ENCODE results near the gene WWTR1. TPM values are rescaled to one million over a fixed set of nuclear protein-coding genes. Genes with fewer than 3 reads are reported as not detected.

The WWTR1 gene
- total RNA-seq, 4 donors from 2014 or later, result 11.3 to 30.7 (median 17.6) TPM

DNA sequence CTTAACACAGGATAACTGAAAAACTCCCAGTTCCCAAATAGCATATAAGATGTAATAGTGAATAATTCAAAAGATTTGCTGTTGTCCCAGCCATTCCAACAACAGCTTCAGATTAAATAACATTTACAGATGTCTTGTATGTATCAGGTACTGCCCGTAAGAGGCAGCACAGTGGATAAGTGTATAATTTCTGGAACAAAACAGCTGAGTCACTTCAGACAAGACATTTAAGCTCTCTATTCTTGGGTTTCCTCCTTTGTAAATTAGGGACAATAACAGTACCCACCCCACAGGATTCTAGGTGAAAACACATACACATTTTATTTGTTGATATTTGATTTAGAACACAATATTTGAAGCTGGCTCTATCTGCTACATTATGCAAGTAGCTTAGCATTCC, 2.6 kb upstream of the WWTR1 start:
- Histone ChIP-seq H3K4me3 (no peak overlapping the region), H3K27ac (peak overlapping the region in 3 of 4 donors; percentile 93 to 96 (median 95)), H3K9me3 (no peaks in the 10 kb centered on the region), H3K36me3 (no peaks in the 10 kb centered on the region), H3K27me3 (no peaks in the 10 kb centered on the region), H3K4me1 (peaks cover 18 to 21% of the 10 kb centered on the region in 2 donors)
- TF ChIP-seq, protein P1, sequence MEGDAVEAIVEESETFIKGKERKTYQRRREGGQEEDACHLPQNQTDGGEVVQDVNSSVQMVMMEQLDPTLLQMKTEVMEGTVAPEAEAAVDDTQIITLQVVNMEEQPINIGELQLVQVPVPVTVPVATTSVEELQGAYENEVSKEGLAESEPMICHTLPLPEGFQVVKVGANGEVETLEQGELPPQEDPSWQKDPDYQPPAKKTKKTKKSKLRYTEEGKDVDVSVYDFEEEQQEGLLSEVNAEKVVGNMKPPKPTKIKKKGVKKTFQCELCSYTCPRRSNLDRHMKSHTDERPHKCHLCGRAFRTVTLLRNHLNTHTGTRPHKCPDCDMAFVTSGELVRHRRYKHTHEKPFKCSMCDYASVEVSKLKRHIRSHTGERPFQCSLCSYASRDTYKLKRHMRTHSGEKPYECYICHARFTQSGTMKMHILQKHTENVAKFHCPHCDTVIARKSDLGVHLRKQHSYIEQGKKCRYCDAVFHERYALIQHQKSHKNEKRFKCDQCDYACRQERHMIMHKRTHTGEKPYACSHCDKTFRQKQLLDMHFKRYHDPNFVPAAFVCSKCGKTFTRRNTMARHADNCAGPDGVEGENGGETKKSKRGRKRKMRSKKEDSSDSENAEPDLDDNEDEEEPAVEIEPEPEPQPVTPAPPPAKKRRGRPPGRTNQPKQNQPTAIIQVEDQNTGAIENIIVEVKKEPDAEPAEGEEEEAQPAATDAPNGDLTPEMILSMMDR (IDR thresholded peaks at IDR 0.05 in 4 of 5, conservative IDR thresholded peaks at IDR 0.05 in 1 of 5), result no peak
- no peak for TF ChIP-seq POLR2A (IDR thresholded peaks at IDR 0.05)
- in situ Hi-C loops (cut with MboI; ENCODE audit: low sequenced_read_pairs in 4 of 4), result no loop called here
- DNase-seq (no peak), ATAC-seq (no peak)
- intact Hi-C loops (cut with DNase I; ENCODE audit: low total_unique reads), result no loop called here

- TF ChIP-seq, protein P1 (IDR thresholded peaks at IDR 0.05 in 4 of 5, conservative IDR thresholded peaks at IDR 0.05 in 1 of 5), result no peak
- no peak for TF ChIP-seq POLR2A (IDR thresholded peaks at IDR 0.05)
- H3K27ac ChIP-seq, result peak overlapping the region; percentile 93 to 96 (median 96)
- intact Hi-C loops (cut with DNase I; ENCODE audit: low total_unique reads), result loop anchor here (1.0 to 5.0 kb wide), 7 partner anchors 42 to 748 kb away; partner anchors contain the start of genes COMMD2, RNF13 and TSC22D2
- no peaks in the 10 kb centered on the region for H3K36me3 ChIP-seq
- ATAC-seq (peak; percentile 9 to 26), DNase-seq (peak in 1 of 2 donors; percentile 9)
- in situ Hi-C loops (cut with MboI; ENCODE audit: low sequenced_read_pairs in 4 of 4), result loop anchor here in 1 of 4 donors (10.0 kb wide), 1 partner anchor 64 kb away; no protein-coding TSS in a partner anchor
- H3K4me3 ChIP-seq, result peak overlapping the region; percentile 75 to 93 (median 86)
- H3K9me3 ChIP-seq, result no peaks in the 10 kb centered on the region
- H3K27me3 ChIP-seq, result no peaks in the 10 kb centered on the region
- H3K4me1 ChIP-seq, result peaks cover 28 to 33% of the 10 kb centered on the region in 2 donors
Observed at GRCh38 chr3:149658744-149659497, 1.1 kb upstream of the WWTR1 start.

DNA sequence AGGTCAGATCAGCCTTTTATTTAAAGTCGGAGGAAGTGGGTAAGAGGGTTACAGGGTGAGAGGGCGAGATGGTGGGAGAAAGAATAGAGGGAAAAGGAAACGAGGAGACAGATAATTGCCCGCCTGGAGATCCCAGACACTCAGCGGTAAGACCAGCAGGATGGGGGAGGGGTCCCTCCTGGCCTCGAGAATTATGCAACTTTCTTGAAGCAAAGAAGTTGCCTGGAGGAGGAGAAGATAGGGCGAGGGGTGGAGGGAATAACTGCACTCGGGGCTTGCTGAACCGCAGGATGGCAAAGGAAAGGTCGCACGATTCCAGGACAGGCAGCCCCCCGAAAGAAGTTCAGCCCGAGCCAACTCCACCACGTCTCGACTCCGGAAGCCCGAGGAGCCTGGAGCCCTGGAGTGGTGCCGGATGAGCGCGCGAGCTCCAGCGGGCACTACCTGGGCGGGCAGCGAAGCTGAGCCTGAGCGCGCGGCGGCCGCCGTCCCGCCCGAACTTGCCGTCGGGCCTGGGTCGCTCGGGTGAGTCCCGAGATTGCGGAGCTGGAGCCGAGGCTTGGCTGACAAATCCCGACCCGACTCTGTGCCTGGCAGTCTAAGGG, 402 bp downstream of the WWTR1 start:
- peak overlapping the region; percentile 93 to 96 (median 96) for H3K27ac ChIP-seq
- ATAC-seq, result peak; percentile 53 to 58

DNA sequence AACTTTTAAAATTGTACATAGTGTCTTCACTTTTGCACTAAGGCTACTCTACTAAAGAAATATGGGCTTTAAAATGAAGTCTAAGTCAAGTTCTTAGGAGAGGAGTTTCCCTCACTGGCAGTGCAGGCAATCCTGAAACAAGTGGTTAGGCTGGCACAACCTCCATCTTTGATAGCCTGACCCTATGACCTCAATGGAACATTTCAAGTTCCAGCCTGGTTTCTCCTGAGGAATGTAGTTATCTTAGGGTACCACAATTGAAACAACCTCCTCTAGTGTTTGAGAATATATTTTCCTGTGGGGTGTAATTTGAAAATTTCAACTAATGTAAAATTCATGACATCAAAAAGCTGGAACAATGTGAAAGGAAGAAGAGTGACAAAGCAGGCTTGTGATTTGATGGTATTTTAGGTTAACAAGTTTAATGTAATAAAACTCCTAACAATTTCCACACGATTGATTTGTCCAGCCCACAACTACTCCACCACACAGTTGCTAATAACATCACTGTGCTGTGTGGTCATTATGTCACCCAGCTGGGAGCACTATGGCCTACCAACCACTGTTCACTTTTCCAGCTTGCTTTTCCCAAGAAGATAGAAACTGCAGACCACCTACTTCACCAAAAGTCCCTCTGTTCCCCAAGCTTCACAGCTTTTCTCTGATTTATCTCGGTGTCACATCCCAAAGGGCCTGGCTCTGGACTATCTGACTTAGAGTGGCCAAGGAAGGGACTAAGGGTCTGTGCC, 1.8 kb downstream of the WWTR1 start:
- in situ Hi-C loops (cut with MboI; ENCODE audit: low sequenced_read_pairs in 4 of 4), result loop anchor here in 1 of 4 donors (10.0 kb wide), 1 partner anchor 61 kb away; no protein-coding TSS in a partner anchor
- DNase-seq (no peak), ATAC-seq (no peak)
- H3K27me3 ChIP-seq, result no peaks in the 10 kb centered on the region
- H3K4me3 ChIP-seq, result peak overlapping the region; percentile 75 to 93 (median 86)
- TF ChIP-seq POLR2A (IDR thresholded peaks at IDR 0.05), result no peak
- TF ChIP-seq, protein P1 (IDR thresholded peaks at IDR 0.05 in 4 of 5, conservative IDR thresholded peaks at IDR 0.05 in 1 of 5), result no peak
- peaks cover 36 to 38% of the 10 kb centered on the region in 2 donors for H3K4me1 ChIP-seq
- no peaks in the 10 kb centered on the region for H3K36me3 ChIP-seq
- peak overlapping the region; percentile 93 to 96 (median 96) for H3K27ac ChIP-seq
- intact Hi-C loops (cut with DNase I; ENCODE audit: low total_unique reads), result loop anchor here (5.0 kb wide), 6 partner anchors 39 to 751 kb away; partner anchors contain the start of genes COMMD2, RNF13 and TSC22D2
- no peaks in the 10 kb centered on the region for H3K9me3 ChIP-seq

More for the DNA sequence above, 402 bp downstream of the WWTR1 start:
- intact Hi-C loops (cut with DNase I; ENCODE audit: low total_unique reads) (loop anchor here (1.0 to 5.0 kb wide), 7 partner anchors 40 to 750 kb away; partner anchors contain the start of genes COMMD2, RNF13 and TSC22D2), in situ Hi-C loops (cut with MboI; ENCODE audit: low sequenced_read_pairs in 4 of 4) (loop anchor here in 1 of 4 donors (10.0 kb wide), 1 partner anchor 63 kb away; no protein-coding TSS in a partner anchor)
- DNase-seq, result peak; percentile 37 to 63
- Histone ChIP-seq H3K4me3 (peak overlapping the region; percentile 75 to 93 (median 86)), H3K36me3 (no peaks in the 10 kb centered on the region), H3K27me3 (no peaks in the 10 kb centered on the region), H3K9me3 (no peaks in the 10 kb centered on the region), H3K4me1 (peaks cover 36 to 38% of the 10 kb centered on the region in 2 donors)
- TF ChIP-seq, protein P1 (IDR thresholded peaks at IDR 0.05 in 4 of 5, conservative IDR thresholded peaks at IDR 0.05 in 1 of 5), result no peak
- TF ChIP-seq POLR2A (IDR thresholded peaks at IDR 0.05), result no peak
